HTR-8/SVneo (cell line): ENCODE measurements around the gene WNK2.
"Not testable (repeated sequence)": the region's sequence is repeated elsewhere in the genome, so short reads cannot be mapped to it uniquely, and the experiment has no call there.

Experiments
- DNase-seq: peaks from one replicate; pipeline ENCODE4 v3.0.0; 2011; ENCODE audit warnings: low spot score, mixed read lengths; ENCODE audit not compliant: insufficient read length
- FAIRE-seq: peaks from 2 replicates; lab custom pipeline; 2011; peaks lifted over from hg19 to GRCh38; lab: Jason Lieb, UNC

WNK2 gene

DNA sequence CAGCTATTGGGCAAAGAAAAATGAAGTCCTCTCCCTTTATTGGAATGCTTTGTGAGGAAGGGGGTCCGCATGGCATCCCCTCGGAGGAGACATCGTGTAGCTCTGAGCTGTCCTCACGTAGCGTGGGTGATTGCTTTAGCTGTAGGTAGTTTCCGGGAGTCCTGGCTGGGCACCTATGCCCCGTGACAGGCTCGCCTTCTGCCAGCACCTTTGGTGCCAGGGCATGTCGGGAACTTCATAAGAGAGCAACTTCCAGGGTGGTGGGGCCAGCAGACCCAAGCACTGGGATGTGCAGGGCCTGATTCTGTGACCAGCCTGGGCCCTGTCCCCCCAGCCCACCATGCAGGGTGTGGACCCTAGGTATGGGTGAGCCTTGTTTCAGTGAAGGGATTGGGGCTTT lies 64.0 kb downstream of the WNK2 start:
- no peak for FAIRE-seq
- DNase-seq, result no peak

DNA sequence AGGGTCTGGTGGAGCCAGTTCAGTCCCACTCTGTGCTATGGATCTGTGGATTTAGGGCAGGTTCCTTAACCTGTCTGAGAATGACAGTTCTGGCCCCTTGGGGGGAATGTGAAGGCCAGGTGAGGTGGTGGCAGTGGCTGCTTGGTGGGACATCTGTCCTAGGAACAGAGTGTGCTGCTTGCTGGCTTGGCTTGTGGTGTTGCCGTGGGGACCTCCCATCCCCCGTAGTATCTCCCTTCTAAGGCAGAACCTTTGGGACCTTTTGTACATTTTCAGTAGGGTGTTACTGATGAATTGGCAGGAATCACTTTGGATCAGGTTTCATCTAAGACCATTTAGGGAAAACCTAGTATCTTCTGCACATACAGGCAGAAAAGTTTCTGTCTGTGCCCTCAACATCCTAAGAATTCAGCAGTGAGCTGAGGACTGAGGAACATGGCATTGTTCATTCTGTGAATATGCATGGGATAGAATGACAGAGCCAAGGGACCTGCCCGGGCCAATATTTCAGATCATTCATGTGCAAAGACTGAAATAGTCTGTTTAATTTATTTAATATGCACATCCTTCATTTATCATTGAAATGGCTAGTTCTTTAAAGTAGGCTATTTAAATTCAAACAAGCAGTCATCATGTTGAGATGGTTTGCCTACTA lies 64.6 kb downstream of the WNK2 start:
- no peak for DNase-seq
- FAIRE-seq, result no peak

GRCh38 chr9:93250185-93250584 lies 66.2 kb downstream of the WNK2 start:
- FAIRE-seq (no peak), DNase-seq (no peak)

DNA sequence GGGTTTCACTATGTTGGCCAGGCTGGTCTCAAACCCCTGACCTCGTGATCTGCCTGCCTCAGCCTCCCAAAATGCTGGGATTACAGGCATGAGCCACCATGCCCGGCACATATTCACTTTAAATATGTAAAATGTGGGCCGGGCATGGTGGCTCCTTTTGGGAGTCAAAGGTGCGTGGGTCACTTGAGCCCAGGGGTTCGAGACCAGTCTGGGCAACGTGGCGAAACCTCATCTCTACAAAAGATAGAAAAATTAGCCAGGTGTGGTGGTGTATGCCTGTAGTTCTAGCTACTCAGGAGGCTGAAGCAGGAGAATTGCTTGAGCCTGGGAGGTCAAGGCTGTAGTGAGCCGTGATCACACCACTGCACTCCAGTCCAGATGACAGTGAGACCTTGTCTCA lies 67.4 kb downstream of the WNK2 start:
- FAIRE-seq, DNase-seq: not testable (repeated sequence)

GRCh38 chr9:93252116-93252780 lies 68.3 kb downstream of the WNK2 start:
- FAIRE-seq, result no peak
- no peak for DNase-seq

- FAIRE-seq, result no peak
- no peak for DNase-seq
Measured at GRCh38 chr9:93252781-93253530, 69.0 kb downstream of the WNK2 start.

- DNase-seq (no peak), FAIRE-seq (no peak)
Measured at GRCh38 chr9:93253633-93254032, 69.7 kb downstream of the WNK2 start.

DNA sequence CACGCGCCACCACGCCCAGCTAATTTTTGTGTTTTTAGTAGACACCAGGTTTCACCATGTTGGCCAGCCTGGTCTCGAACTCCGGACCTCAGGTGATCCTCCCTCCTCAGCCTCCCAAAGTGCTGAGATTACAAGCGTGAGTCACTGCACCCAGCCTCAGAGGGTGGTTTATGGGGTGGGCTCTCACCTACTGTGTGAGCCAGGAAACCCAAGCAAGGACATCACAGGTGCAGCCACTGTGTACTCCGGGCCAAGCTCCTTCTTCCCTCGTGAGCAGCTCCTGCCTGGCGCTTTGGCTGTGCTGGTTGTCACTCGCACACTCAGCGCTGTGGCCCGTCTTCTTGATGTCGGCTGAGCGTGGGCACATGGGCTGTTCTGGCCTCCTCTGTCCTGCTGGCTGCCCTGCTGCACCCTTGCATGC lies 70.1 kb downstream of the WNK2 start:
- FAIRE-seq (no peak), DNase-seq (no peak)

GRCh38 chr9:93254806-93255493 lies 71.0 kb downstream of the WNK2 start:
- no peak for FAIRE-seq
- no peak for DNase-seq

- no peak for FAIRE-seq
- DNase-seq, result no peak
Measured at GRCh38 chr9:93255494-93255867, 71.5 kb downstream of the WNK2 start.

GRCh38 chr9:93255994-93256877 lies 72.3 kb downstream of the WNK2 start:
- FAIRE-seq (no peak), DNase-seq (no peak)

GRCh38 chr9:93256878-93257807 lies 73.2 kb downstream of the WNK2 start:
- no peak for DNase-seq

DNA sequence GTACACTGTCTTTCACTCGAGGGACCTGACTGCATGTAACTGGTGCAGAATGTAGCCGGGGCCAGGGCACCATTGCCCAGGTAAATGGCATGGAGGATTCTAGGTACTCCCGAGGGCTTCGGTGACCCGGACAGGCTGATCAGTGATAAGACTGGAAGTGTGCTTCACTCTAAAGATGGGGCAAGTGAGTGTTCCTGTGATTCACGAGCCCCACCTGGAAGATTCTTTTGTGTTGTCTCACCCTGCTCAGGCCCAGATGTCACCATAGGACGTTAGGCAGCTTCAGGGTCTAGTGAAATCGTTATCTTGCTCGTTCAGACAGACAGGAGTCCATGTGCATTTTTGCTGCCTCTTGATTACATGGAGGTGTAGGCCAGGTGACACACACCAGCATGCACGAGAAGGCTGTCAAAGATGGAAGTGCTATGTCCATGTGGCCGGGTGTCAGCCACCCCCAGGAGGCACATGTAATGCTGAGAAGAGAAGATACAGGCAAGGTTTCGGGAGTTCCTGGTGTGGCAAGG lies 73.9 kb downstream of the WNK2 start:
- FAIRE-seq (no peak), DNase-seq (no peak)

More at GRCh38 chr9:93256878-93257807, 73.2 kb downstream of the WNK2 start:
- no peak for FAIRE-seq

- DNase-seq (no peak), FAIRE-seq (no peak)
Measured at GRCh38 chr9:93258419-93258817, 74.5 kb downstream of the WNK2 start.

DNA sequence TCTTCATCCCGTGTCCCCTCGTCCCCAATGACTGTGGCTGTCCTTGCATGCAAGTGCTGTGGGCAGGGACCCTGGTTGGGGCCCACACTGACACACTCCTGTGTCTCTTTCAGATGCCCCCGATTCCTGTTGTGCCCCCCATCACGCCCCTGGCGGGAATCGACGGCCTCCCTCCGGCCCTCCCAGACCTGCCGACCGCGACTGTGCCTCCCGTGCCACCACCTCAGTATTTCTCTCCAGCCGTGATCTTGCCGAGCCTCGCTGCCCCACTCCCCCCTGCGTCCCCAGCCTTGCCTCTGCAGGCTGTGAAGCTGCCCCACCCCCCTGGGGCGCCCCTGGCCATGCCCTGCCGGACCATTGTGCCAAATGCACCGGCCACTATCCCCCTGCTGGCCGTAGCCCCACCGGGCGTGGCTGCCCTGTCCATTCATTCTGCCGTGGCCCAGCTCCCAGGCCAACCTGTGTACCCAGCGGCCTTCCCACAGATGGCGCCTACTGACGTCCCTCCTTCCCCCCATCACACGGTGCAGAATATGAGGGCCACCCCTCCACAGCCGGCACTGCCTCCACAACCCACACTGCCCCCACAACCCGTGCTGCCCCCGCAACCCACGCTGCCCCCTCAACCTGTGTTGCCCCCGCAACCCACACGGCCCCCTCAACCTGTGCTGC lies 75.0 kb downstream of the WNK2 start:
- FAIRE-seq, result no peak
- DNase-seq, result no peak

DNA sequence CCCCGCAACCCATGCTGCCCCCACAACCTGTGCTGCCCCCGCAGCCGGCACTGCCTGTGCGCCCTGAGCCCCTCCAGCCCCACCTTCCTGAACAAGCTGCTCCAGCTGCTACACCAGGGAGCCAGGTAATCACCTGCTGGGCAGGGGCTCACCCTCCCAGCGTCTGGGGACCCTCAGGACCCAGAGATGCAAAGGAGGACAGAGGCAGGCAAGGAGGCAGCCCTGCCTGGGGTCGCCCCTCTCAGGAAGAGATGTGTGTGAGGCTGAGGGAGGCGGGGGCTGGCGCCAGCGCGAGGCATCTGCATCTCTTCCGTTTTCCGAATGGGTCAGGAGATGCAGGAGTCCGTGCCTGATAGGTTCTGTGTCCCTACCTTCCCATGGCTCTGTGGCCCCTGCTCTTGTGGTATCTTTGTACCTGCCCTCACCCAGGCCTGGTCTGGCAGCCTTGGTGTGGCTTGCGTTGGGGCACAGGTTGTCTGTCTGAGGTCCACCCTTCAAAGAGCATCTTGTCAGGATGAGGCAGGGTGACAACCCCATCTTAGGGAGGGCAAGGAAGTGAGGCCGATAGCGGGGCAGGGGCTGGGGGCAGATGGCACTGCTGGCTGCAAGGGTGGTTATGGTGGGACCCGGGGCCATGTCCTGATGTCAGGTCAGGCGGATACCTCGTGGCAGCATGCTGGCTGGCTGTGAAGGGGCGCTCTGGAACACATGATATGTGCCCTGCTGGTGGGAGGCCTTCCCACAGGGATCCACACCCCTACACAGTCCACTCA lies 75.7 kb downstream of the WNK2 start:
- no peak for DNase-seq
- no peak for FAIRE-seq
